CD14-positive monocyte (primary cell): ENCODE measurements around the gene FANCC. TPM values are rescaled to one million over a fixed set of nuclear protein-coding genes. Genes with fewer than 3 reads are reported as not detected.
"Not testable (repeated sequence)": the region's sequence is repeated elsewhere in the genome, so short reads cannot be mapped to it uniquely, and the experiment has no call there.

Experiments used
- DNase-seq, 3 donors: peaks; one replicate each; pipeline ENCODE4 v3.0.0-alpha.2; 2011 to 2022
- H2AFZ ChIP-seq: 2 replicates; pipeline ENCODE4 v1.6.0; 2012; ENCODE audit warnings: mild to moderate bottlenecking, low read depth, low read length, inconsistent platforms; ENCODE audit not compliant: insufficient read depth, poor library complexity, severe bottlenecking
- H3K27ac ChIP-seq, 2 donors: 1 replicate in 1 of 2; 2 replicates in 1 of 2; pipeline ENCODE4 v1.5.1; 2012 to 2013; ENCODE audit warnings: low read length in 2 of 2, control low read depth in 1 of 2, inconsistent platforms in 1 of 2, low read depth in 1 of 2, mild to moderate bottlenecking in 1 of 2
- H3K27me3 ChIP-seq, 2 donors: one replicate each; pipeline versions ENCODE4 v1.6.0 to v1.6.1; 2011 to 2013; ENCODE audit warnings: low read length in 2 of 2; ENCODE audit not compliant: control insufficient read depth in 2 of 2, insufficient read depth in 2 of 2
- H3K36me3 ChIP-seq, 2 donors: replicated peaks in 1 of 2; 1 replicate in 1 of 2; 2 replicates in 1 of 2; pipeline versions ENCODE4 v1.5.1 to v1.6.1; 2012 to 2013; ENCODE audit warnings: low read length in 2 of 2, control low read depth in 1 of 2, inconsistent platforms in 1 of 2, mild to moderate bottlenecking in 1 of 2; ENCODE audit not compliant: insufficient read depth in 2 of 2, control insufficient read depth in 1 of 2
- H3K4me1 ChIP-seq, 2 donors: 1 replicate in 1 of 2; 2 replicates in 1 of 2; pipeline versions ENCODE4 v1.5.1 to v1.6.1; 2012 to 2013; ENCODE audit warnings: low read length in 2 of 2, control low read depth in 1 of 2, inconsistent platforms in 1 of 2, mild to moderate bottlenecking in 1 of 2, moderate library complexity in 1 of 2; ENCODE audit not compliant: insufficient read depth in 2 of 2, control insufficient read depth in 1 of 2
- H3K4me2 ChIP-seq: replicated peaks from 2 replicates; pipeline ENCODE3; 2012; ENCODE audit warnings: low read length, moderate library complexity, mild to moderate bottlenecking; ENCODE audit not compliant: poor library complexity, severe bottlenecking; ENCODE audit errors: extremely low read depth
- H3K4me3 ChIP-seq, 3 experiments: fragments of 200-600 bp in 1 of 3; sonication (generic) in 1 of 3; replicated peaks in 1 of 3; 1 replicate in 2 of 3; 2 replicates in 1 of 3; pipeline ENCODE4 v1.5.1; 2011 to 2013; ENCODE audit warnings: low read length in 3 of 3, mild to moderate bottlenecking in 3 of 3, control low read depth in 2 of 3, low read depth in 2 of 3, inconsistent platforms in 1 of 3, moderate library complexity in 1 of 3
- H3K79me2 ChIP-seq: 2 replicates; pipeline ENCODE4 v1.6.0; 2012; ENCODE audit warnings: mild to moderate bottlenecking, control low read depth, inconsistent platforms, low read length, moderate library complexity; ENCODE audit not compliant: insufficient read depth
- H3K9ac ChIP-seq: 2 replicates; pipeline ENCODE4 v1.6.0; 2017; ENCODE audit warnings: low read length, mild to moderate bottlenecking; ENCODE audit not compliant: insufficient read depth, poor library complexity, severe bottlenecking
- H3K9me3 ChIP-seq, 2 donors: replicated peaks in 1 of 2; 1 replicate in 1 of 2; 2 replicates in 1 of 2; pipeline versions ENCODE4 v1.5.1 to v1.6.1; 2012 to 2013; ENCODE audit warnings: low read length in 2 of 2, control low read depth in 1 of 2; ENCODE audit not compliant: control insufficient read depth in 1 of 2, insufficient read depth in 1 of 2
- H4K20me1 ChIP-seq: 2 replicates; pipeline ENCODE4 v1.6.0; 2012; ENCODE audit warnings: mild to moderate bottlenecking, low read length, control low read depth, moderate library complexity; ENCODE audit not compliant: insufficient read depth
- H3K27ac Mint-ChIP-seq, 7 donors: one replicate each; pipeline ENCODE4 v1.8.0; 2020; ENCODE audit warnings: mild to moderate bottlenecking in 7 of 7, mixed read lengths in 7 of 7, moderate library complexity in 6 of 7, inconsistent platforms in 2 of 7
- H3K27me3 Mint-ChIP-seq, 3 donors: one replicate each; pipeline ENCODE4 v1.8.0; 2021 to 2022; ENCODE audit warnings: low read depth in 3 of 3, mild to moderate bottlenecking in 3 of 3, mixed read lengths in 3 of 3, moderate library complexity in 3 of 3, inconsistent platforms in 1 of 3
- H3K36me3 Mint-ChIP-seq, 2 donors: one replicate each; pipeline ENCODE4 v1.8.0; 2020; ENCODE audit warnings: mixed read lengths in 2 of 2, inconsistent platforms in 1 of 2, mild to moderate bottlenecking in 1 of 2
- H3K4me1 Mint-ChIP-seq: one replicate; pipeline ENCODE4 v1.8.0; 2020; ENCODE audit warnings: mild to moderate bottlenecking, mixed read lengths
- H3K4me3 Mint-ChIP-seq, 2 donors: one replicate each; pipeline ENCODE4 v1.8.0; 2020; ENCODE audit warnings: mild to moderate bottlenecking in 2 of 2, mixed read lengths in 2 of 2, moderate library complexity in 1 of 2
- H3K9me3 Mint-ChIP-seq, 7 donors: one replicate each; pipeline ENCODE4 v1.8.0; 2020 to 2022; ENCODE audit warnings: mixed read lengths in 7 of 7, mild to moderate bottlenecking in 6 of 7, moderate library complexity in 6 of 7, inconsistent platforms in 2 of 7
- WGBS: methylation state at CpG from one replicate; pipeline ENCODE4 v1.1.5; 2013; ENCODE audit warnings: missing lambda C conversion rate; ENCODE audit not compliant: insufficient coverage; 5-methylcytosine and 5-hydroxymethylcytosine counted together
- intact Hi-C, 2 donors: fragments of 100-400 bp; cut with micrococcal nuclease; formaldehyde crosslinking; loops; one replicate each; pipeline versions ENCODE4 v1.15.0 to v1.15.1; 2023
- polyA plus RNA-seq, 3 donors: library from polyadenylated mRNA; depleted of rRNA in 1 of 3; unstranded in 2 of 3; stranded (reverse) in 1 of 3; fragments of 300-500 nt in 2 of 3; fragments of >200 nt in 1 of 3; fragmentation: Illumina TruSeq in 2 of 3; gene quantifications; 1 replicate in 2 of 3; 2 replicates in 1 of 3; pipeline ENCODE4 v1.2.3, GENCODE V29; 2012 to 2021
- TF ChIP-seq, protein P1 (sequence below): fragments of 200-600 bp; IDR thresholded peaks from one replicate; pipeline ENCODE4 v1.8.0; 2022; ENCODE audit warnings: antibody characterized with exemption, mild to moderate bottlenecking

Gene FANCC
- polyA plus RNA-seq, 3 donors = 1.2 to 2.2 (median 1.5) TPM

GRCh38 chr9:95332860-95333259 is 15.4 kb upstream of the FANCC start:
- Mint-ChIP-seq H3K27ac (no peak overlapping the region), H3K4me1 (no peaks in the 10 kb centered on the region)

GRCh38 chr9:95330720-95331404 is 13.4 kb upstream of the FANCC start:
- intact Hi-C loops = no loop called here
- Histone ChIP-seq H3K9ac (no peak overlapping the region), H3K9me3 (peaks cover 10 to 20% of the 10 kb centered on the region in 2 donors), H3K4me2 (no peak overlapping the region), H2AFZ (no peak overlapping the region), H3K4me3 (no peak overlapping the region), H4K20me1 (no peaks in the 10 kb centered on the region), H3K27ac (no peak overlapping the region), H3K79me2 (no peaks in the 10 kb centered on the region), H3K4me1 (no peaks in the 10 kb centered on the region), H3K27me3 (peaks cover 2% of the 10 kb centered on the region in 2 donors), H3K36me3 (no peaks in the 10 kb centered on the region)
- WGBS = 87% methylated on average over 3 of the region's 5 CpGs
- no peak for DNase-seq
- Mint-ChIP-seq H3K4me1 (no peaks in the 10 kb centered on the region), H3K9me3 (peaks cover 0 to 35% (median 17%) of the 10 kb centered on the region in 7 donors), H3K27me3 (peaks cover 11 to 18% (median 18%) of the 10 kb centered on the region in 3 donors), H3K27ac (no peak overlapping the region), H3K4me3 (no peak overlapping the region), H3K36me3 (no peaks in the 10 kb centered on the region)
- TF ChIP-seq, protein P1, sequence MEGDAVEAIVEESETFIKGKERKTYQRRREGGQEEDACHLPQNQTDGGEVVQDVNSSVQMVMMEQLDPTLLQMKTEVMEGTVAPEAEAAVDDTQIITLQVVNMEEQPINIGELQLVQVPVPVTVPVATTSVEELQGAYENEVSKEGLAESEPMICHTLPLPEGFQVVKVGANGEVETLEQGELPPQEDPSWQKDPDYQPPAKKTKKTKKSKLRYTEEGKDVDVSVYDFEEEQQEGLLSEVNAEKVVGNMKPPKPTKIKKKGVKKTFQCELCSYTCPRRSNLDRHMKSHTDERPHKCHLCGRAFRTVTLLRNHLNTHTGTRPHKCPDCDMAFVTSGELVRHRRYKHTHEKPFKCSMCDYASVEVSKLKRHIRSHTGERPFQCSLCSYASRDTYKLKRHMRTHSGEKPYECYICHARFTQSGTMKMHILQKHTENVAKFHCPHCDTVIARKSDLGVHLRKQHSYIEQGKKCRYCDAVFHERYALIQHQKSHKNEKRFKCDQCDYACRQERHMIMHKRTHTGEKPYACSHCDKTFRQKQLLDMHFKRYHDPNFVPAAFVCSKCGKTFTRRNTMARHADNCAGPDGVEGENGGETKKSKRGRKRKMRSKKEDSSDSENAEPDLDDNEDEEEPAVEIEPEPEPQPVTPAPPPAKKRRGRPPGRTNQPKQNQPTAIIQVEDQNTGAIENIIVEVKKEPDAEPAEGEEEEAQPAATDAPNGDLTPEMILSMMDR = no peak

More at GRCh38 chr9:95332860-95333259, 15.4 kb upstream of the FANCC start:
- Histone ChIP-seq H2AFZ (no peak overlapping the region), H3K27me3 (peaks cover 2% of the 10 kb centered on the region in 2 donors), H3K4me1 (no peaks in the 10 kb centered on the region), H4K20me1 (no peaks in the 10 kb centered on the region), H3K4me2 (no peak overlapping the region), H3K4me3 (no peak overlapping the region), H3K9me3 (peaks cover 13 to 19% of the 10 kb centered on the region in 2 donors), H3K36me3 (no peaks in the 10 kb centered on the region), H3K9ac (no peak overlapping the region), H3K79me2 (no peaks in the 10 kb centered on the region), H3K27ac (no peak overlapping the region)
- intact Hi-C loops = no loop called here
- peaks cover 11 to 18% (median 18%) of the 10 kb centered on the region in 3 donors for H3K27me3 Mint-ChIP-seq
- no peaks in the 10 kb centered on the region for H3K36me3 Mint-ChIP-seq
- H3K4me3 Mint-ChIP-seq = no peak overlapping the region
- TF ChIP-seq, protein P1 = no peak
- WGBS = no CpG with 5 or more reads among the region's 2 CpGs
- no peak for DNase-seq
- peaks cover 0 to 41% (median 16%) of the 10 kb centered on the region in 7 donors for H3K9me3 Mint-ChIP-seq

- H2AFZ ChIP-seq = not testable (repeated sequence)
- H3K27me3 Mint-ChIP-seq = peaks cover 6 to 16% (median 13%) of the 10 kb centered on the region in 3 donors
- no CpG with 5 or more reads among the region's 6 CpGs for WGBS
Measured at GRCh38 chr9:95329061-95329460, 11.6 kb upstream of the FANCC start.

More at GRCh38 chr9:95329061-95329460, 11.6 kb upstream of the FANCC start:
- H3K4me1 ChIP-seq, DNase-seq, H3K36me3 Mint-ChIP-seq, H3K4me1 Mint-ChIP-seq, H3K4me3 Mint-ChIP-seq, H3K36me3 ChIP-seq, intact Hi-C loops, H3K27ac ChIP-seq, H3K79me2 ChIP-seq, H3K27me3 ChIP-seq, H4K20me1 ChIP-seq, H3K4me2 ChIP-seq, H3K4me3 ChIP-seq, H3K9ac ChIP-seq: not testable (repeated sequence)
- H3K9me3 ChIP-seq = peaks cover 10 to 26% of the 10 kb centered on the region in 2 donors
- H3K9me3 Mint-ChIP-seq = peaks cover 3 to 39% (median 17%) of the 10 kb centered on the region in 7 donors
- peak overlapping the region in 1 of 7 donors; percentile 73 for H3K27ac Mint-ChIP-seq
